Measurements from ENCODE around the gene SLC25A21. TPM values are rescaled to one million over a fixed set of nuclear protein-coding genes. Genes with fewer than 3 reads are reported as not detected.

SLC25A21 gene
- total RNA-seq, 2 experiments from 2014 or later: not detected

DNA sequence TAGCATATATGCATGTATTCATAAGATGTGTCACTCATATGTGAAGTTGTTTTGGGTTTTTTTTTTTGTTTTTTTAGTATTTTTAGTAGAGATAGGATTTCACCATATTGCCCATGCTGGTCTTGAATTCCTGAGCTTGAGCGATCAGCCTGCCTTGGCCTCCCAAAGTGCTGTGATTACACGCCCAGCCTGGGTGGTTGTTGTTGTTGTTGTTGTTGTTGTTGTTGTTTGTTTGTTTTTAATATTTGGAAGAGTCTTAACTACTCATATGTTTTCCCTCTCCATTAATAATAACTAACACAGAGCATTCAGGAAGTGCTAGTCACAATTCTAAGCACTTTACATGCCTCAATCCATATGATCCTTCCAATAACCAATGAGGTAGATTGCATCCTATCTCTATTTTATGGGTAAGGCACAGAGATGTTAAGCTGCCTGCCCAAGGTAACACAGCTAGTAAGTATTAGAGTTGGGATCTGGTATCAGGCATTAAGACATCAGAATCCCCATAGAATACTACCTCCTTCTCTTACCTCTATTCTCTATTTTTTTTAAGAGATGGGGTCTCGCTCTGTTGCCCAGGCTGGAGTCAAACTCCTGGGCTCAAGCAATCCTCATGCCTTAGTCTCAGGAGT, 27.6 kb downstream of the SLC25A21 start:
- no peaks in the 10 kb centered on the region for H3K9me3 Mint-ChIP-seq
- no peak for ATAC-seq (ENCODE audit: poor library complexity)
- TF ChIP-seq, protein P1, sequence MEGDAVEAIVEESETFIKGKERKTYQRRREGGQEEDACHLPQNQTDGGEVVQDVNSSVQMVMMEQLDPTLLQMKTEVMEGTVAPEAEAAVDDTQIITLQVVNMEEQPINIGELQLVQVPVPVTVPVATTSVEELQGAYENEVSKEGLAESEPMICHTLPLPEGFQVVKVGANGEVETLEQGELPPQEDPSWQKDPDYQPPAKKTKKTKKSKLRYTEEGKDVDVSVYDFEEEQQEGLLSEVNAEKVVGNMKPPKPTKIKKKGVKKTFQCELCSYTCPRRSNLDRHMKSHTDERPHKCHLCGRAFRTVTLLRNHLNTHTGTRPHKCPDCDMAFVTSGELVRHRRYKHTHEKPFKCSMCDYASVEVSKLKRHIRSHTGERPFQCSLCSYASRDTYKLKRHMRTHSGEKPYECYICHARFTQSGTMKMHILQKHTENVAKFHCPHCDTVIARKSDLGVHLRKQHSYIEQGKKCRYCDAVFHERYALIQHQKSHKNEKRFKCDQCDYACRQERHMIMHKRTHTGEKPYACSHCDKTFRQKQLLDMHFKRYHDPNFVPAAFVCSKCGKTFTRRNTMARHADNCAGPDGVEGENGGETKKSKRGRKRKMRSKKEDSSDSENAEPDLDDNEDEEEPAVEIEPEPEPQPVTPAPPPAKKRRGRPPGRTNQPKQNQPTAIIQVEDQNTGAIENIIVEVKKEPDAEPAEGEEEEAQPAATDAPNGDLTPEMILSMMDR (IDR thresholded peaks at IDR 0.05): no peak

DNA sequence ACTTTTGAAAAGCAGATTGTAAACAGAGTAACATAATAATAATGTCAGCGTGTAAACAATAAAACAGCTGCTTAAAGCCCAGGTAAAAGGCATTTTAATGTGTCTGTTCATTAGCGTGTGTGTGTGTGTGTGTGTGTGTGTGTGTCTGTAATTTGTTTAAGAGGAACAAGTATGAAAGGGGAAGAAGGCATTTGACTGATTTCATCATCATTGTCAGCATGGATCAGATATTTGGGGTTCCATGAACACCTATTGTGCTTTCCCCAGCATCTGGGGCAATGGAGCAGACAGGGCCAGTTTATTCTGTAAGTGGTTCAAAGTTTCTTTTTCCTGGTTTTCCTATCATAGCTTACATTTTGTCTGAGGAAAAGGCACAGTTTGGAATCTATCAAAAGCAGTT, 28.9 kb downstream of the SLC25A21 start:
- Histone ChIP-seq H3K4me1 (ENCODE audit: insufficient read depth, low read length) (no peaks in the 10 kb centered on the region), H3K27ac (ENCODE audit: low read depth in 1 of 2, low read length in 2 of 2) (no peak overlapping the region), H3K36me3 (ENCODE audit: insufficient read depth, low read length) (no peaks in the 10 kb centered on the region), H3K9me3 (ENCODE audit: control insufficient read depth in 1 of 2, insufficient read depth in 1 of 2, low read length in 2 of 2) (no peaks in the 10 kb centered on the region), H3K27me3 (ENCODE audit: control insufficient read depth in 1 of 2, insufficient read depth in 2 of 2, low read length in 2 of 2) (no peaks in the 10 kb centered on the region), H3K4me3 (ENCODE audit: low read length) (no peak overlapping the region)
- no peak for ATAC-seq (ENCODE audit: poor library complexity)
- Mint-ChIP-seq H3K36me3 (ENCODE audit: low read depth) (no peaks in the 10 kb centered on the region), H3K4me3 (no peak overlapping the region), H3K4me1 (ENCODE audit: low read depth) (no peaks in the 10 kb centered on the region), H3K9me3 (no peaks in the 10 kb centered on the region), H3K27ac (no peak overlapping the region), H3K27me3 (no peaks in the 10 kb centered on the region)
- TF ChIP-seq, protein P1 (IDR thresholded peaks at IDR 0.05): no peak
- ChIA-PET POLR2A (no interaction called here), CTCF (no interaction called here)
- intact Hi-C loops (cut with DNase I, micrococcal nuclease): no loop called here
- DNase-seq: peak in 1 of 14 experiments; percentile 1

More for the DNA sequence above, 27.6 kb downstream of the SLC25A21 start:
- Mint-ChIP-seq H3K4me3 (no peak overlapping the region), H3K27ac (no peak overlapping the region), H3K27me3 (no peaks in the 10 kb centered on the region), H3K36me3 (ENCODE audit: low read depth) (no peaks in the 10 kb centered on the region), H3K4me1 (ENCODE audit: low read depth) (no peaks in the 10 kb centered on the region)
- no peak overlapping the region for H3K27ac ChIP-seq (ENCODE audit: low read depth in 1 of 2, low read length in 2 of 2)
- no peaks in the 10 kb centered on the region for H3K36me3 ChIP-seq (ENCODE audit: insufficient read depth, low read length)
- CTCF ChIA-PET: no interaction called here
- no peaks in the 10 kb centered on the region for H3K27me3 ChIP-seq (ENCODE audit: control insufficient read depth in 1 of 2, insufficient read depth in 2 of 2, low read length in 2 of 2)
- no peaks in the 10 kb centered on the region for H3K9me3 ChIP-seq (ENCODE audit: control insufficient read depth in 1 of 2, insufficient read depth in 1 of 2, low read length in 2 of 2)
- no peak for DNase-seq
- H3K4me1 ChIP-seq (ENCODE audit: insufficient read depth, low read length): no peaks in the 10 kb centered on the region
- POLR2A ChIA-PET: no interaction called here
- intact Hi-C loops (cut with DNase I, micrococcal nuclease): no loop called here
- H3K4me3 ChIP-seq (ENCODE audit: low read length): no peak overlapping the region

DNA sequence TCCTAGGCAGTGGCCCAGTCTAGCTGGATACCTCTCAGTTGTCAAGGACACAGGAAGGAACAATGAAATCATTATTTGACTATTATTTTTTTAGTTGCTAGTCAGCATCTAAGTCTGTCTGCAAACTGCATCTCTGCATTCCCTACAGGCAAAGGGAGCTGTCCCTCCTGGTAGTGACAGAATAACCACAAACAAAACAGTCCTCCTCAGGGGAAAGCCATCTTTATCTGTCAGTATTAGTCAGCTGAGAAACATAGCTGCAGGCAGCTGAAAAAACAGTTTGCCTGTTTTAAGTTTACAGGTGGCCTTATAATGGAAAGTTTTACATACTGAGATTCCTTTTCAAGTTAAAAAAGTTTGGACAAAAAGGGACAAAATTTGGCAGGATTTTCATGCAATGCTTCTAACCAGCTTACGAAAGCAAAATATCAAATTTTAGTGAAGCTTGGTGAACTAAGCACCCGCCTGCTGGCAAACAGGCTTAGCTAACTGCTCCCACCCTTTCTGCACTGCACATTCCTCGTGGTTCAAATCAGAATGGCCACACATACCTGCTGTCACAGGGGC, 29.5 kb downstream of the SLC25A21 start:
- Histone ChIP-seq H3K27me3 (ENCODE audit: control insufficient read depth in 1 of 2, insufficient read depth in 2 of 2, low read length in 2 of 2) (no peaks in the 10 kb centered on the region), H3K4me1 (ENCODE audit: insufficient read depth, low read length) (no peaks in the 10 kb centered on the region), H3K4me3 (ENCODE audit: low read length) (no peak overlapping the region), H3K27ac (ENCODE audit: low read depth in 1 of 2, low read length in 2 of 2) (no peak overlapping the region), H3K36me3 (ENCODE audit: insufficient read depth, low read length) (no peaks in the 10 kb centered on the region), H3K9me3 (ENCODE audit: control insufficient read depth in 1 of 2, insufficient read depth in 1 of 2, low read length in 2 of 2) (no peaks in the 10 kb centered on the region)
- Mint-ChIP-seq H3K27me3 (no peaks in the 10 kb centered on the region), H3K9me3 (no peaks in the 10 kb centered on the region), H3K4me1 (ENCODE audit: low read depth) (no peaks in the 10 kb centered on the region), H3K4me3 (no peak overlapping the region), H3K36me3 (ENCODE audit: low read depth) (no peaks in the 10 kb centered on the region), H3K27ac (no peak overlapping the region)
- TF ChIP-seq, protein P1 (IDR thresholded peaks at IDR 0.05): no peak
- DNase-seq (no peak), ATAC-seq (ENCODE audit: poor library complexity) (no peak)
- intact Hi-C loops (cut with DNase I, micrococcal nuclease): no loop called here
- ChIA-PET POLR2A (no interaction called here), CTCF (no interaction called here)

All from CD4-positive, alpha-beta T cell (primary cell).